OCI-LY1 (cell line): ENCODE measurements around the gene DYNC2I2.
A peak's percentile ranks its signal among the peaks of the same experiment; 100 is the strongest.

Source experiments
- H2AFZ ChIP-seq: fragments of 200-600 bp; sonication (generic), shearing (Covaris generic); 2 replicates; pipeline ENCODE4 v1.6.0; 2014; ENCODE audit warnings: antibody characterized with exemption, mild to moderate bottlenecking, low read length
- H3F3A ChIP-seq: fragments of 200-600 bp; sonication (generic), shearing (Covaris generic); 2 replicates; pipeline ENCODE4 v1.6.0; 2014; ENCODE audit warnings: mild to moderate bottlenecking, antibody characterized with exemption, low read length, moderate library complexity; ENCODE audit not compliant: insufficient read depth
- H3K27ac ChIP-seq: fragments of 200-600 bp; sonication (generic); 2 replicates; pipeline ENCODE4 v1.5.1; 2014; ENCODE audit warnings: low read length, mixed run types, mild to moderate bottlenecking, low read depth; ENCODE audit not compliant: poor library complexity, severe bottlenecking
- H3K27me3 ChIP-seq: fragments of 200-600 bp; sonication (generic); 2 replicates; pipeline ENCODE4 v1.6.0; 2014; ENCODE audit warnings: antibody characterized with exemption, mild to moderate bottlenecking, low read length, moderate library complexity; ENCODE audit not compliant: insufficient read depth
- H3K36me3 ChIP-seq: fragments of 200-600 bp; sonication (generic); 2 replicates; pipeline ENCODE4 v1.6.1; 2014; ENCODE audit warnings: mild to moderate bottlenecking, antibody characterized with exemption, low read length, moderate library complexity, mixed read lengths; ENCODE audit not compliant: insufficient read depth
- H3K4me1 ChIP-seq: fragments of 200-600 bp; sonication (generic); 2 replicates; pipeline ENCODE4 v1.5.1; 2014; ENCODE audit warnings: mild to moderate bottlenecking, low read length, moderate library complexity; ENCODE audit not compliant: insufficient read depth, severe bottlenecking
- H3K4me2 ChIP-seq: fragments of 200-600 bp; sonication (generic), shearing (Covaris generic); 2 replicates; pipeline ENCODE4 v1.6.1; 2014; ENCODE audit warnings: low read length
- H3K4me3 ChIP-seq: fragments of 200-600 bp; sonication (generic); 2 replicates; pipeline ENCODE4 v1.5.1; 2014; ENCODE audit warnings: low read length, low read depth, mild to moderate bottlenecking, mixed read lengths; ENCODE audit not compliant: poor library complexity, severe bottlenecking
- H3K79me2 ChIP-seq: fragments of 200-600 bp; shearing (Covaris generic); 2 replicates; pipeline ENCODE4 v1.6.1; 2016; ENCODE audit warnings: mixed run types, low read length, mixed read lengths; ENCODE audit not compliant: insufficient read depth
- H3K9ac ChIP-seq: fragments of 200-600 bp; sonication (generic), shearing (Covaris generic); 2 replicates; pipeline ENCODE4 v1.6.1; 2014; ENCODE audit warnings: mild to moderate bottlenecking, low read length, mixed read lengths
- H3K9me2 ChIP-seq: fragments of 200-600 bp; sonication (generic), shearing (Covaris generic); 2 replicates; pipeline ENCODE4 v1.6.1; 2014; ENCODE audit warnings: low read depth, mild to moderate bottlenecking, low read length, mixed read lengths
- H3K9me3 ChIP-seq: fragments of 200-600 bp; shearing (Covaris generic); 2 replicates; pipeline ENCODE4 v1.6.1; 2014; ENCODE audit warnings: low read length, mixed read lengths
- H4K20me1 ChIP-seq: fragments of 200-600 bp; sonication (generic), shearing (Covaris generic); 2 replicates; pipeline ENCODE4 v1.6.0; 2016; ENCODE audit warnings: mild to moderate bottlenecking, low read length; ENCODE audit not compliant: insufficient read depth
- CTCF ChIP-seq: fragments of 200-600 bp; sonication (generic), shearing (Covaris generic); IDR thresholded peaks from 2 replicates; pipeline ENCODE4 v1.5.1; 2017; ENCODE audit warnings: mild to moderate bottlenecking, antibody characterized with exemption, low read length, moderate library complexity, mixed read lengths
- EZH2 ChIP-seq: fragments of 200-600 bp; sonication (generic), shearing (Covaris generic); IDR thresholded peaks from 2 replicates; pipeline ENCODE4 v1.8.0; 2017; ENCODE audit warnings: borderline replicate concordance, mixed run types, mild to moderate bottlenecking, antibody characterized with exemption, low read length, moderate library complexity, mixed read lengths

The DYNC2I2 gene

GRCh38 chr9:128687453-128687852 lies 30.8 kb upstream of the DYNC2I2 start:
- Histone ChIP-seq H2AFZ (no peak overlapping the region), H3K4me3 (peak overlapping the region; percentile 90), H4K20me1 (peaks cover 8% of the 10 kb centered on the region), H3K27ac (peak overlapping the region; percentile 94), H3F3A (no peaks in the 10 kb centered on the region; the same call in 1 of the 2 replicates), H3K79me2 (peaks cover 51% of the 10 kb centered on the region), H3K9me3 (no peaks in the 10 kb centered on the region), H3K9me2 (no peaks in the 10 kb centered on the region), H3K4me2 (peak overlapping the region; percentile 89), H3K9ac (no peak overlapping the region; the same call in 1 of the 2 replicates), H3K4me1 (peaks cover 64% of the 10 kb centered on the region), H3K27me3 (no peaks in the 10 kb centered on the region), H3K36me3 (peaks cover 28% of the 10 kb centered on the region)
- TF ChIP-seq CTCF: no peak
- no peak for TF ChIP-seq EZH2

GRCh38 chr9:128685636-128686489 lies 29.2 kb upstream of the DYNC2I2 start:
- Histone ChIP-seq H3F3A (no peaks in the 10 kb centered on the region), H4K20me1 (peaks cover 1% of the 10 kb centered on the region), H3K4me2 (peak overlapping the region; percentile 89), H3K4me1 (peaks cover 56% of the 10 kb centered on the region), H3K36me3 (peaks cover 13% of the 10 kb centered on the region), H3K9ac (peak overlapping the region; percentile 95), H3K4me3 (peak overlapping the region; percentile 90), H3K27me3 (no peaks in the 10 kb centered on the region), H3K9me3 (no peaks in the 10 kb centered on the region), H2AFZ (no peak overlapping the region), H3K27ac (peak overlapping the region; percentile 94), H3K9me2 (no peaks in the 10 kb centered on the region), H3K79me2 (peaks cover 41% of the 10 kb centered on the region)
- TF ChIP-seq EZH2: no peak
- no peak for TF ChIP-seq CTCF

GRCh38 chr9:128684325-128685199 lies 27.9 kb upstream of the DYNC2I2 start:
- no peaks in the 10 kb centered on the region for H3K9me2 ChIP-seq
- no peak overlapping the region for H2AFZ ChIP-seq

More at GRCh38 chr9:128684325-128685199, 27.9 kb upstream of the DYNC2I2 start:
- peaks cover 31% of the 10 kb centered on the region for H3K79me2 ChIP-seq
- peak overlapping the region; percentile 94 for H3K27ac ChIP-seq
- peak overlapping the region; percentile 95 for H3K9ac ChIP-seq
- no peaks in the 10 kb centered on the region for H3K9me3 ChIP-seq
- TF ChIP-seq EZH2: no peak
- H3K4me3 ChIP-seq: peak overlapping the region; percentile 90
- H3K36me3 ChIP-seq: 0 out of 2 replicates have a peak, but pooled peaks cover 4% of the 10 kb centered on the region
- peaks cover 52% of the 10 kb centered on the region for H3K4me1 ChIP-seq
- no peaks in the 10 kb centered on the region for H3K27me3 ChIP-seq
- H4K20me1 ChIP-seq: no peaks in the 10 kb centered on the region
- H3F3A ChIP-seq: no peaks in the 10 kb centered on the region
- peak overlapping the region; percentile 89 for H3K4me2 ChIP-seq
